Measurements from ENCODE around the gene PHKA2.

Gene PHKA2

GRCh38 chrX:18998653-18999052, 14.7 kb upstream of the PHKA2 start:
- Histone ChIP-seq H3K9ac (ENCODE audit: low read depth, low read length) (no peak overlapping the region), H3K9me3 (ENCODE audit: insufficient read depth, low read length, severe bottlenecking) (no peaks in the 10 kb centered on the region), H3K4me1 (ENCODE audit: insufficient read depth, low read length) (no peaks in the 10 kb centered on the region), H3K4me2 (ENCODE audit: insufficient read depth, low read length) (no peak overlapping the region), H3K27ac (ENCODE audit: low read length) (no peak overlapping the region), H2AFZ (ENCODE audit: low read depth, low read length) (no peak overlapping the region), H3K27me3 (ENCODE audit: insufficient read depth, low read length, poor library complexity) (no peaks in the 10 kb centered on the region), H3K79me2 (ENCODE audit: insufficient read depth, low read length) (no peaks in the 10 kb centered on the region), H3K4me3 (ENCODE audit: low read depth in 1 of 2, low read length in 2 of 2) (no peak overlapping the region), H3K36me3 (ENCODE audit: insufficient read depth, low read length) (no peaks in the 10 kb centered on the region), H4K20me1 (ENCODE audit: insufficient read depth, low read length) (no peaks in the 10 kb centered on the region)
- TF ChIP-seq EZH2 (IDR thresholded peaks at IDR 0.05; ENCODE audit: borderline replicate concordance, low read depth, low read length, severe bottlenecking) (no peak), CTCF (IDR thresholded peaks at IDR 0.05; ENCODE audit: borderline replicate concordance, extremely low read depth, low read length, poor library complexity, severe bottlenecking) (no peak)
- no peak for ATAC-seq (ENCODE audit: insufficient read depth, low read depth)
- no peak for DNase-seq

GRCh38 chrX:18997916-18998315, 14.0 kb upstream of the PHKA2 start:
- ATAC-seq (ENCODE audit: insufficient read depth, low read depth) (no peak), DNase-seq (no peak)
- TF ChIP-seq EZH2 (IDR thresholded peaks at IDR 0.05; ENCODE audit: borderline replicate concordance, low read depth, low read length, severe bottlenecking) (no peak), CTCF (IDR thresholded peaks at IDR 0.05; ENCODE audit: borderline replicate concordance, extremely low read depth, low read length, poor library complexity, severe bottlenecking) (no peak)
- H3K9me3 ChIP-seq (ENCODE audit: insufficient read depth, low read length, severe bottlenecking), result no peaks in the 10 kb centered on the region
- H3K4me2 ChIP-seq (ENCODE audit: insufficient read depth, low read length), result no peak overlapping the region
- H4K20me1 ChIP-seq (ENCODE audit: insufficient read depth, low read length), result no peaks in the 10 kb centered on the region
- H3K79me2 ChIP-seq (ENCODE audit: insufficient read depth, low read length), result no peaks in the 10 kb centered on the region
- H3K36me3 ChIP-seq (ENCODE audit: insufficient read depth, low read length), result no peaks in the 10 kb centered on the region
- no peak overlapping the region for H3K4me3 ChIP-seq (ENCODE audit: low read depth in 1 of 2, low read length in 2 of 2)
- H3K9ac ChIP-seq (ENCODE audit: low read depth, low read length), result no peak overlapping the region
- H3K4me1 ChIP-seq (ENCODE audit: insufficient read depth, low read length), result no peaks in the 10 kb centered on the region
- no peak overlapping the region for H3K27ac ChIP-seq (ENCODE audit: low read length)
- no peaks in the 10 kb centered on the region for H3K27me3 ChIP-seq (ENCODE audit: insufficient read depth, low read length, poor library complexity)
- H2AFZ ChIP-seq (ENCODE audit: low read depth, low read length), result no peak overlapping the region

GRCh38 chrX:18996536-18996935, 12.6 kb upstream of the PHKA2 start:
- H3K4me1 ChIP-seq (ENCODE audit: insufficient read depth, low read length), result no peaks in the 10 kb centered on the region
- no peak for TF ChIP-seq EZH2 (IDR thresholded peaks at IDR 0.05; ENCODE audit: borderline replicate concordance, low read depth, low read length, severe bottlenecking)
- TF ChIP-seq CTCF (IDR thresholded peaks at IDR 0.05; ENCODE audit: borderline replicate concordance, extremely low read depth, low read length, poor library complexity, severe bottlenecking), result no peak
- no peaks in the 10 kb centered on the region for H3K27me3 ChIP-seq (ENCODE audit: insufficient read depth, low read length, poor library complexity)
- H3K79me2 ChIP-seq (ENCODE audit: insufficient read depth, low read length), result no peaks in the 10 kb centered on the region
- DNase-seq (no peak), ATAC-seq (ENCODE audit: insufficient read depth, low read depth) (no peak)
- no peaks in the 10 kb centered on the region for H3K9me3 ChIP-seq (ENCODE audit: insufficient read depth, low read length, severe bottlenecking)
- H4K20me1 ChIP-seq (ENCODE audit: insufficient read depth, low read length), result no peaks in the 10 kb centered on the region
- no peaks in the 10 kb centered on the region for H3K36me3 ChIP-seq (ENCODE audit: insufficient read depth, low read length)
- no peak overlapping the region for H3K27ac ChIP-seq (ENCODE audit: low read length)
- no peak overlapping the region for H3K4me3 ChIP-seq (ENCODE audit: low read depth in 1 of 2, low read length in 2 of 2)
- no peak overlapping the region for H3K4me2 ChIP-seq (ENCODE audit: insufficient read depth, low read length)
- H3K9ac ChIP-seq (ENCODE audit: low read depth, low read length), result no peak overlapping the region
- no peak overlapping the region for H2AFZ ChIP-seq (ENCODE audit: low read depth, low read length)

- H3K9me3 ChIP-seq (ENCODE audit: insufficient read depth, low read length, severe bottlenecking), result no peaks in the 10 kb centered on the region
- no peaks in the 10 kb centered on the region for H3K27me3 ChIP-seq (ENCODE audit: insufficient read depth, low read length, poor library complexity)
Observed at GRCh38 chrX:18995221-18995620, 11.3 kb upstream of the PHKA2 start.

More at GRCh38 chrX:18995221-18995620, 11.3 kb upstream of the PHKA2 start:
- Histone ChIP-seq H3K79me2 (ENCODE audit: insufficient read depth, low read length) (no peaks in the 10 kb centered on the region), H3K4me1 (ENCODE audit: insufficient read depth, low read length) (no peaks in the 10 kb centered on the region), H3K36me3 (ENCODE audit: insufficient read depth, low read length) (no peaks in the 10 kb centered on the region), H3K4me3 (ENCODE audit: low read depth in 1 of 2, low read length in 2 of 2) (no peak overlapping the region), H3K4me2 (ENCODE audit: insufficient read depth, low read length) (no peak overlapping the region), H4K20me1 (ENCODE audit: insufficient read depth, low read length) (no peaks in the 10 kb centered on the region), H3K9ac (ENCODE audit: low read depth, low read length) (no peak overlapping the region), H3K27ac (ENCODE audit: low read length) (no peak overlapping the region), H2AFZ (ENCODE audit: low read depth, low read length) (no peak overlapping the region)
- ATAC-seq (ENCODE audit: insufficient read depth, low read depth) (no peak), DNase-seq (no peak)
- TF ChIP-seq EZH2 (IDR thresholded peaks at IDR 0.05; ENCODE audit: borderline replicate concordance, low read depth, low read length, severe bottlenecking) (no peak), CTCF (IDR thresholded peaks at IDR 0.05; ENCODE audit: borderline replicate concordance, extremely low read depth, low read length, poor library complexity, severe bottlenecking) (no peak)
